Astrocyte of the cerebellum (primary cell): Measurements from ENCODE around the gene SUCO.

Source experiments
- DNase-seq: peaks from one replicate; pipeline ENCODE4 v3.0.0-alpha.2; 2011; ENCODE audit warnings: low read depth
- H3K4me3 ChIP-seq: 2 replicates; pipeline ENCODE4 v1.5.1; 2011; ENCODE audit warnings: mild to moderate bottlenecking, low read depth, low read length, moderate library complexity
- CTCF ChIP-seq: IDR thresholded peaks from 2 replicates; pipeline ENCODE4 v1.5.1; 2012; ENCODE audit warnings: low read length, low read depth, moderate library complexity, mild to moderate bottlenecking; ENCODE audit errors: missing control alignments
- in situ Hi-C: cut with HindIII; loops from 2 replicates; pipeline ENCODE4 v1.10.0; 2017; ENCODE audit warnings: low sequenced_read_pairs

SUCO gene

GRCh38 chr1:172514108-172514507 is 18.8 kb upstream of the SUCO start:
- no peak for DNase-seq
- no peak for TF ChIP-seq CTCF
- H3K4me3 ChIP-seq, result no peak overlapping the region
- in situ Hi-C loops, result no loop called here

GRCh38 chr1:172515436-172515835 is 17.5 kb upstream of the SUCO start:
- no peak for TF ChIP-seq CTCF
- H3K4me3 ChIP-seq, result no peak overlapping the region
- DNase-seq, result no peak
- in situ Hi-C loops, result no loop called here

GRCh38 chr1:172515927-172516326 is 17.0 kb upstream of the SUCO start:
- in situ Hi-C loops, result no loop called here

GRCh38 chr1:172517081-172517480 is 15.9 kb upstream of the SUCO start:
- no peak for TF ChIP-seq CTCF
- in situ Hi-C loops, result no loop called here
- no peak overlapping the region for H3K4me3 ChIP-seq
- DNase-seq, result no peak

More at GRCh38 chr1:172515927-172516326, 17.0 kb upstream of the SUCO start:
- DNase-seq, result no peak
- no peak for TF ChIP-seq CTCF
- H3K4me3 ChIP-seq, result no peak overlapping the region

- in situ Hi-C loops, result no loop called here
- TF ChIP-seq CTCF, result no peak
Measured at GRCh38 chr1:172517545-172517944, 15.4 kb upstream of the SUCO start.

GRCh38 chr1:172529304-172529703 is 3.6 kb upstream of the SUCO start:
- H3K4me3 ChIP-seq, result no peak overlapping the region
- DNase-seq, result no peak
- in situ Hi-C loops, result no loop called here
- TF ChIP-seq CTCF, result no peak

More at GRCh38 chr1:172517545-172517944, 15.4 kb upstream of the SUCO start:
- no peak overlapping the region for H3K4me3 ChIP-seq
- DNase-seq, result no peak

GRCh38 chr1:172530000-172530399 is 3.0 kb upstream of the SUCO start:
- no peak for DNase-seq
- no peak overlapping the region for H3K4me3 ChIP-seq
- no peak for TF ChIP-seq CTCF
- in situ Hi-C loops, result no loop called here
